H1 (cell line): ENCODE measurements around the gene MRI1. TPM values are rescaled to one million over a fixed set of nuclear protein-coding genes. Genes with fewer than 3 reads are reported as not detected.

Experiments
- CTCF ChIA-PET: fragments of 300-600 bp; sonication (Branson Sonifier 250); formaldehyde crosslinking; loops from one replicate; lab custom pipeline; 2021; ENCODE audit not compliant: partially characterized antibody; lab: Charles Lee
- POLR2A ChIA-PET: fragments of 300-600 bp; sonication (Branson Sonifier 250); formaldehyde crosslinking; loops from one replicate; lab custom pipeline; 2021; ENCODE audit warnings: inconsistent platforms; ENCODE audit not compliant: partially characterized antibody; lab: Charles Lee
- DNase-seq, 2 experiments: peaks; one replicate each; pipeline versions ENCODE4 v3.0.0 to v3.0.0-alpha.2; 2010 to 2022; ENCODE audit warnings: low spot score in 2 of 2, low read depth in 1 of 2, mixed read lengths in 1 of 2
- FAIRE-seq: peaks from 2 replicates; lab custom pipeline; 2011; peaks lifted over from hg19 to GRCh38; lab: Jason Lieb, UNC
- H2AFZ ChIP-seq: 2 replicates; pipeline ENCODE4 v1.8.1; 2012; ENCODE audit warnings: low read length, inconsistent platforms
- H2AK5ac ChIP-seq: 2 replicates; pipeline ENCODE4 v1.6.1; 2013; ENCODE audit warnings: low read depth, low read length
- H2BK120ac ChIP-seq: replicated peaks from 2 replicates; pipeline ENCODE3; 2013; ENCODE audit warnings: low read depth, low read length, inconsistent platforms
- H2BK12ac ChIP-seq: 2 replicates; pipeline ENCODE4 v1.6.1; 2013; ENCODE audit warnings: low read depth, low read length
- H2BK15ac ChIP-seq: 2 replicates; pipeline ENCODE4 v1.6.1; 2013; ENCODE audit warnings: low read length
- H2BK20ac ChIP-seq: 2 replicates; pipeline ENCODE4 v1.6.1; 2013; ENCODE audit warnings: low read length
- H2BK5ac ChIP-seq: 2 replicates; pipeline ENCODE4 v1.6.1; 2013; ENCODE audit warnings: low read depth, low read length
- H3K14ac ChIP-seq: 2 replicates; pipeline ENCODE4 v1.6.1; 2013; ENCODE audit warnings: inconsistent platforms; ENCODE audit not compliant: insufficient read length
- H3K18ac ChIP-seq: 2 replicates; pipeline ENCODE4 v1.6.1; 2013; ENCODE audit warnings: low read length; ENCODE audit errors: extremely low read depth
- H3K23ac ChIP-seq: 2 replicates; pipeline ENCODE4 v1.6.1; 2013; ENCODE audit warnings: inconsistent platforms; ENCODE audit not compliant: insufficient read length
- H3K23me2 ChIP-seq: 2 replicates; pipeline ENCODE4 v1.6.1; 2013; ENCODE audit warnings: low read depth, low read length
- H3K27ac ChIP-seq: 2 replicates; pipeline ENCODE4 v1.6.1; 2011; ENCODE audit warnings: low read depth, low read length, inconsistent platforms
- H3K27me3 ChIP-seq, 4 experiments: replicated peaks in 1 of 4; 1 replicate in 1 of 4; 2 replicates in 3 of 4; pipeline versions ENCODE4 v1.6.1 to v1.8.1; 2011 to 2013; ENCODE audit warnings: low read length in 3 of 4, mild to moderate bottlenecking in 3 of 4, inconsistent platforms in 2 of 4, mixed read lengths in 2 of 4, moderate library complexity in 1 of 4; ENCODE audit not compliant: control insufficient read depth in 3 of 4, insufficient read depth in 3 of 4; ENCODE audit errors: extremely low read depth in 1 of 4
- H3K36me3 ChIP-seq, 4 experiments: 2 replicates each; pipeline versions ENCODE4 v1.6.1 to v1.8.1; 2011 to 2013; ENCODE audit warnings: mild to moderate bottlenecking in 4 of 4, low read length in 3 of 4, moderate library complexity in 2 of 4, control low read depth in 1 of 4, inconsistent platforms in 1 of 4; ENCODE audit not compliant: insufficient read depth in 4 of 4, control insufficient read depth in 2 of 4
- H3K4ac ChIP-seq: replicated peaks from 2 replicates; pipeline ENCODE3; 2013; ENCODE audit warnings: low read length, low read depth, mixed read lengths, inconsistent platforms; ENCODE audit not compliant: insufficient read length
- H3K4me1 ChIP-seq, 4 experiments: replicated peaks in 1 of 4; 1 replicate in 1 of 4; 2 replicates in 3 of 4; pipeline versions ENCODE4 v1.6.1 to v1.8.1; 2011 to 2013; ENCODE audit warnings: low read length in 3 of 4, inconsistent platforms in 2 of 4, mixed read lengths in 1 of 4; ENCODE audit not compliant: insufficient read depth in 4 of 4, control insufficient read depth in 3 of 4
- H3K4me2 ChIP-seq, 2 experiments: 2 replicates each; pipeline versions ENCODE4 v1.6.1 to v1.8.1; 2011 to 2013; ENCODE audit warnings: low read depth in 2 of 2, low read length in 2 of 2, control low read depth in 1 of 2, inconsistent platforms in 1 of 2, mild to moderate bottlenecking in 1 of 2; ENCODE audit not compliant: insufficient read depth in 1 of 2
- H3K4me3 ChIP-seq, 4 experiments: fragments of 200-600, 300-600 bp in 1 of 4; sonication (generic), shearing (Covaris generic), sonication (Bioruptor Twin) in 1 of 4; 2 replicates each; pipeline versions ENCODE4 v1.5.1 to v1.8.1; 2011 to 2016; ENCODE audit warnings: low read length in 4 of 4, low read depth in 3 of 4, control low read depth in 2 of 4, inconsistent platforms in 2 of 4, mild to moderate bottlenecking in 2 of 4, mixed read lengths in 1 of 4, moderate library complexity in 1 of 4; ENCODE audit not compliant: insufficient read depth in 2 of 4; ENCODE audit errors: extremely low read depth in 1 of 4
- H3K56ac ChIP-seq: replicated peaks from 2 replicates; pipeline ENCODE3; 2013; ENCODE audit warnings: low read depth, mild to moderate bottlenecking, mixed read lengths, low read length, inconsistent platforms; ENCODE audit not compliant: insufficient read length
- H3K79me1 ChIP-seq: 2 replicates; pipeline ENCODE4 v1.6.1; 2013; ENCODE audit warnings: low read depth, low read length, control low read depth
- H3K79me2 ChIP-seq, 2 experiments: 2 replicates each; pipeline versions ENCODE4 v1.6.1 to v1.8.1; 2012 to 2013; ENCODE audit warnings: low read length in 2 of 2, mild to moderate bottlenecking in 2 of 2, inconsistent platforms in 1 of 2; ENCODE audit not compliant: insufficient read depth in 2 of 2, control insufficient read depth in 1 of 2
- H3K9ac ChIP-seq, 4 experiments: replicated peaks in 1 of 4; 1 replicate in 1 of 4; 2 replicates in 3 of 4; pipeline versions ENCODE4 v1.6.1 to v1.8.1; 2011 to 2013; ENCODE audit warnings: low read depth in 3 of 4, low read length in 3 of 4, control low read depth in 2 of 4, mild to moderate bottlenecking in 2 of 4, moderate library complexity in 2 of 4, inconsistent platforms in 1 of 4; ENCODE audit errors: extremely low read depth in 1 of 4
- H3K9me3 ChIP-seq, 2 experiments: 2 replicates each; pipeline versions ENCODE4 v1.6.1 to v1.8.1; 2012 to 2013; ENCODE audit warnings: mild to moderate bottlenecking in 2 of 2, moderate library complexity in 2 of 2, control low read depth in 1 of 2, inconsistent platforms in 1 of 2, low read depth in 1 of 2, low read length in 1 of 2, mixed read lengths in 1 of 2; ENCODE audit not compliant: insufficient read depth in 2 of 2
- H4K20me1 ChIP-seq, 2 experiments: replicated peaks in 1 of 2; 2 replicates each; pipeline versions ENCODE3 to v1.8.1; 2011 to 2013; ENCODE audit warnings: inconsistent platforms in 2 of 2, low read length in 2 of 2, mild to moderate bottlenecking in 1 of 2; ENCODE audit not compliant: insufficient read depth in 2 of 2, control insufficient read depth in 1 of 2
- H4K5ac ChIP-seq: 2 replicates; pipeline ENCODE4 v1.6.1; 2013; ENCODE audit warnings: low read length, low read depth, mixed read lengths, inconsistent platforms; ENCODE audit not compliant: insufficient read length
- H4K8ac ChIP-seq: 2 replicates; pipeline ENCODE4 v1.8.0; 2013; ENCODE audit warnings: mild to moderate bottlenecking, moderate library complexity, low read length, inconsistent platforms; ENCODE audit not compliant: insufficient read depth; ENCODE audit errors: extremely low read depth
- H4K91ac ChIP-seq: replicated peaks from 2 replicates; pipeline ENCODE3; 2013; ENCODE audit warnings: low read length, mixed read lengths, inconsistent platforms; ENCODE audit not compliant: insufficient read length
- ATF2 ChIP-seq: IDR thresholded peaks from 2 replicates; pipeline ENCODE4 v1.6.1; 2012; ENCODE audit warnings: low read length, inconsistent platforms
- CREB1 ChIP-seq: IDR thresholded peaks from 2 replicates; pipeline ENCODE4 v1.6.1; 2012; ENCODE audit warnings: inconsistent platforms
- E2F6 ChIP-seq: IDR thresholded peaks from 2 replicates; pipeline ENCODE4 v1.6.1; 2012; ENCODE audit warnings: inconsistent platforms
- EZH2 ChIP-seq: fragments of 200-600 bp; sonication (generic); IDR thresholded peaks from 2 replicates; pipeline ENCODE4 v1.7.1; 2012; ENCODE audit warnings: low read depth, mild to moderate bottlenecking, moderate library complexity, low read length, inconsistent platforms; ENCODE audit not compliant: severe bottlenecking
- GABPA ChIP-seq: IDR thresholded peaks from 2 replicates; pipeline ENCODE4 v1.6.1; 2011; ENCODE audit warnings: mild to moderate bottlenecking, low read length, moderate library complexity, borderline replicate concordance; ENCODE audit not compliant: insufficient read depth
- JUN ChIP-seq: IDR thresholded peaks from 2 replicates; pipeline ENCODE4 v1.6.1; 2011; ENCODE audit warnings: low read depth, mild to moderate bottlenecking, improper control_type of control experiment, low read length
- KDM4A ChIP-seq: IDR thresholded peaks from one replicate; pipeline ENCODE4 v1.7.1; 2012; ENCODE audit warnings: low read depth, mild to moderate bottlenecking, moderate library complexity, low read length, inconsistent platforms; ENCODE audit not compliant: severe bottlenecking
- KDM5A ChIP-seq: fragments of 200-600 bp; IDR thresholded peaks from 2 replicates; pipeline ENCODE4 v1.7.1; 2012; ENCODE audit warnings: mild to moderate bottlenecking, low read length, inconsistent platforms, mixed read lengths
- SIX5 ChIP-seq: IDR thresholded peaks from 2 replicates; pipeline ENCODE4 v1.6.1; 2011; ENCODE audit warnings: mild to moderate bottlenecking, low read depth, low read length
- SRF ChIP-seq: IDR thresholded peaks from 2 replicates; pipeline ENCODE4 v1.6.1; 2011; ENCODE audit warnings: mild to moderate bottlenecking, low read depth, low read length, moderate library complexity
- ZNF274 ChIP-seq: IDR thresholded peaks from 2 replicates; pipeline ENCODE4 v1.7.0; 2012; ENCODE audit warnings: low read length, borderline replicate concordance; ENCODE audit errors: extremely low read depth
- WGBS, 2 experiments: shearing (Covaris generic) in 1 of 2; methylation state at CpG; one replicate each; pipeline versions ENCODE4 v1.1.6 to v1.1.7; 2013 to 2015; ENCODE audit warnings: low lambda C conversion rate in 2 of 2, mixed read lengths in 2 of 2, inconsistent platforms in 1 of 2, low coverage in 1 of 2, missing lambda C conversion rate in 1 of 2; ENCODE audit not compliant: insufficient replicate concordance in 2 of 2, insufficient coverage in 1 of 2, insufficient read length in 1 of 2; ENCODE audit errors: extremely low coverage in 1 of 2, missing lambda C conversion rate in 1 of 2; 5-methylcytosine and 5-hydroxymethylcytosine counted together
- polyA plus RNA-seq, 7 experiments: library from polyadenylated mRNA; depleted of rRNA in 3 of 7; stranded (reverse) in 5 of 7; unstranded in 2 of 7; fragments of >200 nt in 5 of 7; fragments of 200-250 nt in 2 of 7; gene quantifications; 1 replicate in 5 of 7; 2 replicates in 1 of 7; 4 replicates in 1 of 7; pipeline versions ENCODE4 v1.2.1 to v1.2.3, GENCODE V29; 2011 to 2013; ENCODE audit warnings: missing spikeins in 2 of 7, mixed read lengths in 2 of 7
- total RNA-seq: library from RNA; stranded (reverse); fragmentation: NEBNext Ultra II Directional; extraction: Animal tissue kit (Norgen Biotek cat#: 25700); gene quantifications from 2 replicates; pipeline ENCODE4 v1.2.1, GENCODE V29; 2021
- TF ChIP-seq, protein P1 (sequence below): IDR thresholded peaks from 2 replicates; pipeline ENCODE4 v1.6.1; 2012; ENCODE audit warnings: inconsistent platforms

MRI1 gene
- total and polyA plus RNA-seq, 2 of the 8 experiments (the other 6 are each of a cell fraction or from before 2014, with no cell fraction given), result 24.5 to 29.5 TPM

DNA sequence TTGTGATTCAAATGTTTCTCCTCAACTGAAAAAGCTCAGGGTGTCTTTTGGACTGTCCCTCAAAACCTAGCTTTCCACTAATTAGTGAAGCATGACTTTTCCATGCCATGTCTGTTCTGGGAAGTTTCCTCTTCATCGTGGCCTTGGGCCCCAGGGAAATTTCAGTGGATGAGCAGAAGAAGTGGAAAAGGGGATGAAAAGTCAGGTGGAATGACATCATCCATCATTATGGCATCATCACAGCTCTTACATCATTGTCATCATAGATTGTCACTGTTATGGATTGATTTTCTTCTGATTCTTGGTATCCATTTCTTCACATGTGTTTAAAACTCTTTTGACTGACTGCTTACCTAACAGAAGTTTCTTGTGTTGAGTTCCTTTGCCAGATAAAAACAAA is 26.2 kb upstream of the MRI1 start:
- Histone ChIP-seq H3K4me2 (no peak overlapping the region), H3K56ac (no peak overlapping the region), H3K14ac (no peak overlapping the region), H4K5ac (no peak overlapping the region), H3K4me1 (peaks cover 0 to 5% (median 3%) of the 10 kb centered on the region in 4 experiments; a peak in 1 of 7 replicates), H2AK5ac (no peak overlapping the region), H2BK12ac (no peak overlapping the region), H3K79me1 (no peaks in the 10 kb centered on the region), H3K23ac (no peak overlapping the region), H3K4me3 (no peak overlapping the region), H2BK20ac (no peak overlapping the region), H2AFZ (no peak overlapping the region), H3K23me2 (no peaks in the 10 kb centered on the region), H3K36me3 (no peaks in the 10 kb centered on the region; a peak in 1 of 8 replicates), H3K27me3 (no peaks in the 10 kb centered on the region), H4K20me1 (no peaks in the 10 kb centered on the region), H2BK120ac (no peak overlapping the region), H3K9ac (no peak overlapping the region), H3K4ac (no peak overlapping the region), H2BK5ac (no peak overlapping the region), H3K79me2 (no peaks in the 10 kb centered on the region), H4K8ac (no peak overlapping the region), H3K18ac (no peak overlapping the region), H2BK15ac (no peak overlapping the region), H3K27ac (no peak overlapping the region), H4K91ac (no peak overlapping the region), H3K9me3 (no peaks in the 10 kb centered on the region)
- POLR2A ChIA-PET, result interaction anchor here (1.2 to 2.6 kb wide), 2 partner anchors 10 to 37 kb away, joined by 3 to 10 read pairs; a partner anchor contains a TSS
- DNase-seq (no peak), FAIRE-seq (no peak)
- 95% methylated on average over 1 of the region's 1 CpG; no CpG with 5 or more reads in 1 of the 2 experiments for WGBS, 2 experiments
- CTCF ChIA-PET, result interaction anchor here (0.7 to 1.6 kb wide), 3 partner anchors 17 to 148 kb away, joined by 3 to 5 read pairs (median 4); no protein-coding TSS in a partner anchor
- TF ChIP-seq SRF (no peak), CREB1 (no peak), KDM5A (no peak), JUN (no peak), GABPA (no peak), SIX5 (no peak), ZNF274 (no peak), E2F6 (no peak), EZH2 (no peak), KDM4A (no peak), ATF2 (no peak)
- TF ChIP-seq, protein P1, sequence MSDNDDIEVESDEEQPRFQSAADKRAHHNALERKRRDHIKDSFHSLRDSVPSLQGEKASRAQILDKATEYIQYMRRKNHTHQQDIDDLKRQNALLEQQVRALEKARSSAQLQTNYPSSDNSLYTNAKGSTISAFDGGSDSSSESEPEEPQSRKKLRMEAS, result no peak
